CD1c-positive myeloid dendritic cell (primary cell): ENCODE measurements around the gene HOXA9.

Experiments used
- DNase-seq: peaks from one replicate; pipeline ENCODE4 v3.0.0-alpha.2; 2016; ENCODE audit errors: extremely low spot score

HOXA9 gene

GRCh38 chr7:27112955-27113949, 52.1 kb downstream of the HOXA9 start:
- no peak for DNase-seq
